Stimulated activated CD8-positive, alpha-beta memory T cell treated with anti-CD3 and anti-CD28 coated beads, Interleukin-15, amount 100 ng/mL, for 4 hours (primary cell): ENCODE data around the gene SBDS.
"Not testable (repeated sequence)": the region's sequence is repeated elsewhere in the genome, so short reads cannot be mapped to it uniquely, and the experiment has no call there.

ENCODE experiments used
- DNase-seq, 2 donors: peaks; one replicate each; pipeline ENCODE4 v3.0.0-alpha.2; 2020; ENCODE audit warnings: low read depth in 2 of 2

Gene SBDS

GRCh38 chr7:66996444-66997191 is 1.2 kb upstream of the SBDS start, which contains the start of gene TYW1:
TYW1 (plus strand) TSS chr7:66996833; CDS start chr7:66996979, 146 bp downstream.
- DNase-seq: peak; percentile 92 to 97

GRCh38 chr7:66994691-66995049 is 716 bp downstream of the SBDS start:
- DNase-seq: peak; percentile 10 to 35

GRCh38 chr7:66994051-66994450 is 1.3 kb downstream of the SBDS start:
- not testable (repeated sequence) for DNase-seq

- not testable (repeated sequence) for DNase-seq
Observed at GRCh38 chr7:66989552-66989951, 5.8 kb downstream of the SBDS start.

GRCh38 chr7:66980336-66980735 is 15.1 kb downstream of the SBDS start:
- not testable (repeated sequence) for DNase-seq

- DNase-seq: not testable (repeated sequence)
Observed at GRCh38 chr7:66979013-66979412, 16.4 kb downstream of the SBDS start.

- not testable (repeated sequence) for DNase-seq
Observed at GRCh38 chr7:66978312-66978711, 17.1 kb downstream of the SBDS start.

- no peak for DNase-seq
Observed at GRCh38 chr7:66974986-66975590, 20.3 kb downstream of the SBDS start.

GRCh38 chr7:66970310-66970709 is 25.1 kb downstream of the SBDS start:
- no peak for DNase-seq

- not testable (repeated sequence) for DNase-seq
Observed at GRCh38 chr7:66969001-66969400, 26.4 kb downstream of the SBDS start.

GRCh38 chr7:66967029-66967428 is 28.4 kb downstream of the SBDS start:
- DNase-seq: no peak

- no peak for DNase-seq
Observed at GRCh38 chr7:66964411-66964810, 31.0 kb downstream of the SBDS start.

- no peak for DNase-seq
Observed at GRCh38 chr7:66961096-66961495, 34.3 kb downstream of the SBDS start.

- DNase-seq: no peak
Observed at GRCh38 chr7:66960192-66960591, 35.2 kb downstream of the SBDS start.

GRCh38 chr7:66958538-66959350 is 36.6 kb downstream of the SBDS start:
- DNase-seq: no peak

- DNase-seq: no peak
Observed at GRCh38 chr7:66957595-66958290, 37.6 kb downstream of the SBDS start.

GRCh38 chr7:66953044-66953427 is 42.4 kb downstream of the SBDS start:
- DNase-seq: no peak

GRCh38 chr7:66952343-66953043 is 42.9 kb downstream of the SBDS start:
- no peak for DNase-seq

- DNase-seq: no peak
Observed at GRCh38 chr7:66950763-66951162, 44.6 kb downstream of the SBDS start.

GRCh38 chr7:66950311-66950710 is 45.1 kb downstream of the SBDS start:
- no peak for DNase-seq

GRCh38 chr7:66948480-66949109 is 46.8 kb downstream of the SBDS start:
- DNase-seq: no peak
